IMR-90 (cell line): ENCODE results near the gene C12orf54.

ENCODE experiments used
- MAZ ChIP-seq: IDR thresholded peaks from 2 replicates; pipeline ENCODE4 v1.6.1; 2012; ENCODE audit warnings: low read depth, mild to moderate bottlenecking, low read length, improper control_type of control experiment, moderate library complexity, borderline replicate concordance
- NFE2L2 ChIP-seq: fragments of 150-350 bp; IDR thresholded peaks from 2 replicates; pipeline ENCODE4 v1.6.1; 2016; ENCODE audit warnings: low read depth, mild to moderate bottlenecking, low read length
- POLR2A ChIP-seq: IDR thresholded peaks from 2 replicates; pipeline ENCODE4 v1.6.1; 2012; ENCODE audit warnings: mild to moderate bottlenecking, low read depth, low read length
- RAD21 ChIP-seq: IDR thresholded peaks from 2 replicates; pipeline ENCODE4 v1.6.1; 2012; ENCODE audit warnings: low read length, improper control_type of control experiment
- RCOR1 ChIP-seq: IDR thresholded peaks from 2 replicates; pipeline ENCODE4 v1.6.1; 2012; ENCODE audit warnings: mild to moderate bottlenecking, low read length, improper control_type of control experiment; ENCODE audit not compliant: insufficient replicate concordance
- TF ChIP-seq, protein P1 (sequence below): conservative IDR thresholded peaks from 2 replicates; pipeline ENCODE4 v1.5.1; 2012; ENCODE audit warnings: mild to moderate bottlenecking, low read depth, low read length, improper control_type of control experiment

DNA sequence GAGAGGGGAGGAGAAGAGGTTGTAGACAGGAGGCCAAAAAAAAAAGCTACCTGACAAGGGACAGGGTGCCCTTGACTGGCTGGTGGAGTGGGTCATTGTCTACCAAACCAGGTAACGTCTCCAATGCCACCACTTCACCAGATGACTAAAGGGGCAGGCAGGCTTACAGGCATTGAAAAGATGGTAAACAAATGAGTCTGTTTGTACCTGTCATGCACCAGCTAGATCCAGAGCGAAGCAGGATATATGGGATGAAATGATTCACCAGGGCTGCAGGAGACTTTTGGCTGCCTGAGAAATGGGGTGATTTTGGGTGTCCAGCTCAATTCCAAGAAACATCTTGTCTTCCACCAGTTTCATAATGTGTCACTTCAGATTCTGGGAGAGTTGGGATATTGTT lies 4.0 kb downstream of the C12orf54 start:
- TF ChIP-seq POLR2A (no peak), RAD21 (no peak), MAZ (no peak), RCOR1 (no peak), NFE2L2 (no peak)
- TF ChIP-seq, protein P1, sequence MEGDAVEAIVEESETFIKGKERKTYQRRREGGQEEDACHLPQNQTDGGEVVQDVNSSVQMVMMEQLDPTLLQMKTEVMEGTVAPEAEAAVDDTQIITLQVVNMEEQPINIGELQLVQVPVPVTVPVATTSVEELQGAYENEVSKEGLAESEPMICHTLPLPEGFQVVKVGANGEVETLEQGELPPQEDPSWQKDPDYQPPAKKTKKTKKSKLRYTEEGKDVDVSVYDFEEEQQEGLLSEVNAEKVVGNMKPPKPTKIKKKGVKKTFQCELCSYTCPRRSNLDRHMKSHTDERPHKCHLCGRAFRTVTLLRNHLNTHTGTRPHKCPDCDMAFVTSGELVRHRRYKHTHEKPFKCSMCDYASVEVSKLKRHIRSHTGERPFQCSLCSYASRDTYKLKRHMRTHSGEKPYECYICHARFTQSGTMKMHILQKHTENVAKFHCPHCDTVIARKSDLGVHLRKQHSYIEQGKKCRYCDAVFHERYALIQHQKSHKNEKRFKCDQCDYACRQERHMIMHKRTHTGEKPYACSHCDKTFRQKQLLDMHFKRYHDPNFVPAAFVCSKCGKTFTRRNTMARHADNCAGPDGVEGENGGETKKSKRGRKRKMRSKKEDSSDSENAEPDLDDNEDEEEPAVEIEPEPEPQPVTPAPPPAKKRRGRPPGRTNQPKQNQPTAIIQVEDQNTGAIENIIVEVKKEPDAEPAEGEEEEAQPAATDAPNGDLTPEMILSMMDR: no peak
